ENCODE measurements around the gene CPNE6.

CPNE6 gene

GRCh38 chr14:24082411-24083080 lies 11.2 kb downstream of the CPNE6 start:
- H3K27ac ChIP-seq (ENCODE audit: low read length), result no peak overlapping the region
- peaks cover 16% of the 10 kb centered on the region for H3K4me1 ChIP-seq (ENCODE audit: control insufficient read depth, low read depth, low read length)
- no peak overlapping the region for H3K4me3 ChIP-seq (ENCODE audit: low read length)
- no peaks in the 10 kb centered on the region for H3K9me3 ChIP-seq (ENCODE audit: control insufficient read depth, low read depth, low read length)
- H3K9ac ChIP-seq (ENCODE audit: low read length), result no peak overlapping the region
- H3K27me3 ChIP-seq (ENCODE audit: control insufficient read depth, insufficient read depth, low read length), result peaks cover 22% of the 10 kb centered on the region
- H3K36me3 ChIP-seq (ENCODE audit: control insufficient read depth, low read depth, low read length), result no peaks in the 10 kb centered on the region

- no peak overlapping the region for H3K9ac ChIP-seq (ENCODE audit: low read length)
These were observed 12.1 kb downstream of the CPNE6 start for GRCh38 chr14:24083462-24083861.

GRCh38 chr14:24084440-24084839 lies 13.1 kb downstream of the CPNE6 start:
- Histone ChIP-seq H3K9me3 (ENCODE audit: control insufficient read depth, low read depth, low read length) (no peaks in the 10 kb centered on the region), H3K9ac (ENCODE audit: low read length) (no peak overlapping the region), H3K27me3 (ENCODE audit: control insufficient read depth, insufficient read depth, low read length) (peaks cover 22% of the 10 kb centered on the region), H3K36me3 (ENCODE audit: control insufficient read depth, low read depth, low read length) (no peaks in the 10 kb centered on the region), H3K4me1 (ENCODE audit: control insufficient read depth, low read depth, low read length) (peaks cover 12% of the 10 kb centered on the region), H3K4me3 (ENCODE audit: low read length) (no peak overlapping the region), H3K27ac (ENCODE audit: low read length) (no peak overlapping the region)

More at GRCh38 chr14:24083462-24083861, 12.1 kb downstream of the CPNE6 start:
- Histone ChIP-seq H3K4me3 (ENCODE audit: low read length) (no peak overlapping the region), H3K27me3 (ENCODE audit: control insufficient read depth, insufficient read depth, low read length) (peaks cover 22% of the 10 kb centered on the region), H3K36me3 (ENCODE audit: control insufficient read depth, low read depth, low read length) (no peaks in the 10 kb centered on the region), H3K4me1 (ENCODE audit: control insufficient read depth, low read depth, low read length) (peaks cover 16% of the 10 kb centered on the region), H3K9me3 (ENCODE audit: control insufficient read depth, low read depth, low read length) (no peaks in the 10 kb centered on the region), H3K27ac (ENCODE audit: low read length) (no peak overlapping the region)

GRCh38 chr14:24085215-24085614 lies 13.9 kb downstream of the CPNE6 start:
- peaks cover 22% of the 10 kb centered on the region for H3K27me3 ChIP-seq (ENCODE audit: control insufficient read depth, insufficient read depth, low read length)
- H3K4me3 ChIP-seq (ENCODE audit: low read length), result no peak overlapping the region

GRCh38 chr14:24086193-24086955 lies 15.0 kb downstream of the CPNE6 start:
- Histone ChIP-seq H3K27me3 (ENCODE audit: control insufficient read depth, insufficient read depth, low read length) (peaks cover 22% of the 10 kb centered on the region), H3K9me3 (ENCODE audit: control insufficient read depth, low read depth, low read length) (no peaks in the 10 kb centered on the region), H3K4me1 (ENCODE audit: control insufficient read depth, low read depth, low read length) (no peaks in the 10 kb centered on the region), H3K36me3 (ENCODE audit: control insufficient read depth, low read depth, low read length) (no peaks in the 10 kb centered on the region), H3K27ac (ENCODE audit: low read length) (no peak overlapping the region), H3K9ac (ENCODE audit: low read length) (no peak overlapping the region), H3K4me3 (ENCODE audit: low read length) (no peak overlapping the region)

More at GRCh38 chr14:24085215-24085614, 13.9 kb downstream of the CPNE6 start:
- H3K36me3 ChIP-seq (ENCODE audit: control insufficient read depth, low read depth, low read length), result no peaks in the 10 kb centered on the region
- H3K9ac ChIP-seq (ENCODE audit: low read length), result no peak overlapping the region
- H3K9me3 ChIP-seq (ENCODE audit: control insufficient read depth, low read depth, low read length), result no peaks in the 10 kb centered on the region
- H3K27ac ChIP-seq (ENCODE audit: low read length), result no peak overlapping the region
- H3K4me1 ChIP-seq (ENCODE audit: control insufficient read depth, low read depth, low read length), result peaks cover 7% of the 10 kb centered on the region

- no peak overlapping the region for H3K4me3 ChIP-seq (ENCODE audit: low read length)
These were observed 15.6 kb downstream of the CPNE6 start for GRCh38 chr14:24087004-24087403.

GRCh38 chr14:24088095-24088494 lies 16.7 kb downstream of the CPNE6 start:
- Histone ChIP-seq H3K36me3 (ENCODE audit: control insufficient read depth, low read depth, low read length) (no peaks in the 10 kb centered on the region), H3K27me3 (ENCODE audit: control insufficient read depth, insufficient read depth, low read length) (peaks cover 7% of the 10 kb centered on the region), H3K9me3 (ENCODE audit: control insufficient read depth, low read depth, low read length) (no peaks in the 10 kb centered on the region), H3K4me1 (ENCODE audit: control insufficient read depth, low read depth, low read length) (peaks cover under 1% of the 10 kb centered on the region), H3K4me3 (ENCODE audit: low read length) (no peak overlapping the region), H3K27ac (ENCODE audit: low read length) (no peak overlapping the region), H3K9ac (ENCODE audit: low read length) (no peak overlapping the region)

More at GRCh38 chr14:24087004-24087403, 15.6 kb downstream of the CPNE6 start:
- H3K4me1 ChIP-seq (ENCODE audit: control insufficient read depth, low read depth, low read length), result no peaks in the 10 kb centered on the region
- H3K9me3 ChIP-seq (ENCODE audit: control insufficient read depth, low read depth, low read length), result no peaks in the 10 kb centered on the region
- H3K27me3 ChIP-seq (ENCODE audit: control insufficient read depth, insufficient read depth, low read length), result peaks cover 18% of the 10 kb centered on the region
- no peaks in the 10 kb centered on the region for H3K36me3 ChIP-seq (ENCODE audit: control insufficient read depth, low read depth, low read length)
- H3K27ac ChIP-seq (ENCODE audit: low read length), result no peak overlapping the region
- H3K9ac ChIP-seq (ENCODE audit: low read length), result no peak overlapping the region

GRCh38 chr14:24089890-24090289 lies 18.5 kb downstream of the CPNE6 start:
- no peak overlapping the region for H3K9ac ChIP-seq (ENCODE audit: low read length)
- no peak overlapping the region for H3K4me3 ChIP-seq (ENCODE audit: low read length)
- peaks cover 7% of the 10 kb centered on the region for H3K4me1 ChIP-seq (ENCODE audit: control insufficient read depth, low read depth, low read length)
- H3K36me3 ChIP-seq (ENCODE audit: control insufficient read depth, low read depth, low read length), result no peaks in the 10 kb centered on the region
- no peaks in the 10 kb centered on the region for H3K27me3 ChIP-seq (ENCODE audit: control insufficient read depth, insufficient read depth, low read length)
- no peaks in the 10 kb centered on the region for H3K9me3 ChIP-seq (ENCODE audit: control insufficient read depth, low read depth, low read length)
- H3K27ac ChIP-seq (ENCODE audit: low read length), result no peak overlapping the region

GRCh38 chr14:24092110-24092504 lies 20.7 kb downstream of the CPNE6 start:
- Histone ChIP-seq H3K9me3 (ENCODE audit: control insufficient read depth, low read depth, low read length) (no peaks in the 10 kb centered on the region), H3K4me3 (ENCODE audit: low read length) (no peak overlapping the region), H3K27ac (ENCODE audit: low read length) (no peak overlapping the region), H3K36me3 (ENCODE audit: control insufficient read depth, low read depth, low read length) (no peaks in the 10 kb centered on the region), H3K27me3 (ENCODE audit: control insufficient read depth, insufficient read depth, low read length) (no peaks in the 10 kb centered on the region), H3K9ac (ENCODE audit: low read length) (no peak overlapping the region), H3K4me1 (ENCODE audit: control insufficient read depth, low read depth, low read length) (peaks cover 11% of the 10 kb centered on the region)

GRCh38 chr14:24092505-24093206 lies 21.3 kb downstream of the CPNE6 start:
- no peaks in the 10 kb centered on the region for H3K27me3 ChIP-seq (ENCODE audit: control insufficient read depth, insufficient read depth, low read length)
- H3K9me3 ChIP-seq (ENCODE audit: control insufficient read depth, low read depth, low read length), result no peaks in the 10 kb centered on the region
- no peaks in the 10 kb centered on the region for H3K36me3 ChIP-seq (ENCODE audit: control insufficient read depth, low read depth, low read length)
- no peak overlapping the region for H3K4me3 ChIP-seq (ENCODE audit: low read length)
- H3K27ac ChIP-seq (ENCODE audit: low read length), result no peak overlapping the region
- peaks cover 11% of the 10 kb centered on the region for H3K4me1 ChIP-seq (ENCODE audit: control insufficient read depth, low read depth, low read length)
- no peak overlapping the region for H3K9ac ChIP-seq (ENCODE audit: low read length)

GRCh38 chr14:24093207-24093900 lies 22.0 kb downstream of the CPNE6 start:
- Histone ChIP-seq H3K27ac (ENCODE audit: low read length) (peak overlapping the region; percentile 8), H3K27me3 (ENCODE audit: control insufficient read depth, insufficient read depth, low read length) (no peaks in the 10 kb centered on the region), H3K4me3 (ENCODE audit: low read length) (peak overlapping the region; percentile 16), H3K4me1 (ENCODE audit: control insufficient read depth, low read depth, low read length) (peaks cover 11% of the 10 kb centered on the region), H3K9me3 (ENCODE audit: control insufficient read depth, low read depth, low read length) (no peaks in the 10 kb centered on the region), H3K9ac (ENCODE audit: low read length) (peak overlapping the region; percentile 47), H3K36me3 (ENCODE audit: control insufficient read depth, low read depth, low read length) (peaks cover 6% of the 10 kb centered on the region)

Data from iPS-18a (cell line).